Liver (tissue), 9 donors: Measurements from ENCODE around the gene CD164. TPM values are rescaled to one million over a fixed set of nuclear protein-coding genes. Genes with fewer than 3 reads are reported as not detected.

ENCODE experiments used
- DNase-seq: peaks from one replicate; pipeline ENCODE4 v3.0.0-alpha.2; 2017; ENCODE audit warnings: low spot score
- H3K27ac ChIP-seq, 2 donors: one replicate each; pipeline ENCODE4 v1.7.0; 2013; ENCODE audit warnings: inconsistent platforms in 2 of 2, low read length in 2 of 2, control low read depth in 1 of 2, low read depth in 1 of 2, mild to moderate bottlenecking in 1 of 2
- H3K27me3 ChIP-seq, 4 donors: one replicate each; pipeline versions ENCODE4 v1.6.1 to v1.7.0; 2013; ENCODE audit warnings: low read length in 3 of 4, inconsistent platforms in 1 of 4, mild to moderate bottlenecking in 1 of 4, moderate library complexity in 1 of 4; ENCODE audit not compliant: control insufficient read depth in 4 of 4, insufficient read depth in 4 of 4
- H3K36me3 ChIP-seq, 4 donors: one replicate each; pipeline versions ENCODE4 v1.6.1 to v1.7.0; 2013; ENCODE audit warnings: low read length in 3 of 4, mild to moderate bottlenecking in 3 of 4, low read depth in 1 of 4, moderate library complexity in 1 of 4; ENCODE audit not compliant: control insufficient read depth in 4 of 4, insufficient read depth in 3 of 4
- H3K4me1 ChIP-seq, 4 donors: one replicate each; pipeline versions ENCODE4 v1.6.1 to v1.7.0; 2013; ENCODE audit warnings: low read length in 3 of 4, mild to moderate bottlenecking in 3 of 4, moderate library complexity in 1 of 4; ENCODE audit not compliant: control insufficient read depth in 4 of 4, insufficient read depth in 4 of 4
- H3K4me3 ChIP-seq, 3 donors: one replicate each; pipeline versions ENCODE4 v1.6.1 to v1.7.0; 2013; ENCODE audit warnings: low read length in 3 of 3, control low read depth in 1 of 3, low read depth in 1 of 3, mild to moderate bottlenecking in 1 of 3
- H3K9ac ChIP-seq, 2 donors: one replicate each; pipeline ENCODE4 v1.7.0; 2013; ENCODE audit warnings: low read length in 2 of 2, mild to moderate bottlenecking in 2 of 2, moderate library complexity in 2 of 2, control low read depth in 1 of 2, low read depth in 1 of 2
- H3K9me3 ChIP-seq, 4 donors: one replicate each; pipeline versions ENCODE4 v1.6.1 to v1.7.0; 2013; ENCODE audit warnings: low read length in 3 of 4; ENCODE audit not compliant: control insufficient read depth in 4 of 4
- EGR1 ChIP-seq, 2 donors: IDR thresholded peaks; 2 replicates each; pipeline ENCODE4 v1.6.1; 2016 to 2018; ENCODE audit warnings: antibody characterized with exemption in 2 of 2, low read depth in 2 of 2
- FOXA1 ChIP-seq: IDR thresholded peaks from 2 replicates; pipeline ENCODE4 v1.6.1; 2016; ENCODE audit warnings: antibody characterized with exemption
- FOXA2 ChIP-seq: IDR thresholded peaks from 2 replicates; pipeline ENCODE4 v1.6.1; 2016; ENCODE audit warnings: antibody characterized with exemption
- GABPA ChIP-seq, 2 donors: IDR thresholded peaks in 1 of 2; conservative IDR thresholded peaks in 1 of 2; 2 replicates each; pipeline ENCODE4 v1.6.1; 2016; ENCODE audit warnings: antibody characterized with exemption in 2 of 2, mild to moderate bottlenecking in 1 of 2, moderate library complexity in 1 of 2
- HNF4A ChIP-seq, 2 donors: conservative IDR thresholded peaks; 2 replicates each; pipeline ENCODE4 v1.6.1; 2016; ENCODE audit warnings: antibody characterized with exemption in 2 of 2, mild to moderate bottlenecking in 2 of 2
- HNF4G ChIP-seq: IDR thresholded peaks from 2 replicates; pipeline ENCODE4 v1.6.1; 2016; ENCODE audit warnings: antibody characterized with exemption
- JUND ChIP-seq, 2 donors: IDR thresholded peaks; 2 replicates each; pipeline ENCODE4 v1.6.1; 2016; ENCODE audit warnings: antibody characterized with exemption in 2 of 2
- NR2F2 ChIP-seq: IDR thresholded peaks from 2 replicates; pipeline ENCODE4 v1.6.1; 2016; ENCODE audit warnings: antibody characterized with exemption
- RAD21 ChIP-seq, 2 donors: IDR thresholded peaks; 2 replicates each; pipeline ENCODE4 v1.6.1; 2016; ENCODE audit warnings: antibody characterized with exemption in 2 of 2, mild to moderate bottlenecking in 2 of 2
- RXRA ChIP-seq, 2 donors: IDR thresholded peaks; 2 replicates each; pipeline ENCODE4 v1.6.1; 2017 to 2018; ENCODE audit warnings: antibody characterized with exemption in 2 of 2, mild to moderate bottlenecking in 1 of 2
- SP1 ChIP-seq: IDR thresholded peaks from 2 replicates; pipeline ENCODE4 v1.6.1; 2018; ENCODE audit warnings: antibody characterized with exemption, mild to moderate bottlenecking
- TAF1 ChIP-seq: conservative IDR thresholded peaks from 2 replicates; pipeline ENCODE4 v1.6.1; 2016; ENCODE audit warnings: antibody characterized with exemption, mild to moderate bottlenecking
- YY1 ChIP-seq: IDR thresholded peaks from 2 replicates; pipeline ENCODE4 v1.6.1; 2016; ENCODE audit warnings: antibody characterized with exemption, mild to moderate bottlenecking
- WGBS: extraction: QIAGEN DNeasy Blood & Tissue Kit; methylation state at CpG from one replicate; pipeline ENCODE4 v1.1.7; 2013; 5-methylcytosine and 5-hydroxymethylcytosine counted together
- polyA plus RNA-seq, 2 donors: library from polyadenylated mRNA; stranded (reverse) in 1 of 2; unstranded in 1 of 2; fragments of 200-250 nt in 1 of 2; fragments of >200 nt in 1 of 2; fragmentation: Nextera tagmentation in 1 of 2; extraction: Ambion mirVana in 1 of 2; gene quantifications; one replicate each; pipeline versions ENCODE4 v1.2.1 to v1.2.3, GENCODE V29; 2013 to 2015
- total RNA-seq, 2 donors: library from RNA; depleted of rRNA; stranded (reverse); fragments of >200 nt; gene quantifications; one replicate each; pipeline ENCODE4 v1.2.3, GENCODE V29; 2014
- TF ChIP-seq, protein P1 (sequence below): IDR thresholded peaks from 2 replicates; pipeline ENCODE4 v1.6.1; 2016; ENCODE audit warnings: antibody characterized with exemption
- TF ChIP-seq, protein P2 (sequence below): IDR thresholded peaks from 2 replicates; pipeline ENCODE4 v1.6.1; 2016; ENCODE audit warnings: antibody characterized with exemption
- TF ChIP-seq, protein P3 (sequence below): fragments of 150-350 bp; IDR thresholded peaks from 2 replicates; pipeline ENCODE4 v1.5.1; 2017; ENCODE audit warnings: improper control_type of control experiment, low read depth, low read length; ENCODE audit not compliant: missing input control
- TF ChIP-seq, protein P4 (sequence below): IDR thresholded peaks from 2 replicates; pipeline ENCODE4 v1.6.1; 2016; ENCODE audit warnings: antibody characterized with exemption
- TF ChIP-seq, protein P5 (sequence below): IDR thresholded peaks from 2 replicates; pipeline ENCODE4 v1.6.1; 2016; ENCODE audit warnings: antibody characterized with exemption, mild to moderate bottlenecking
- donor health status: healthy.
- donor health status: healthy.
- donor health status: healthy.
- donor health status: healthy.
- donor health status: healthy.

The CD164 gene
- total and polyA plus RNA-seq, 4 donors: 84.5 to 218 (median 132) TPM

DNA sequence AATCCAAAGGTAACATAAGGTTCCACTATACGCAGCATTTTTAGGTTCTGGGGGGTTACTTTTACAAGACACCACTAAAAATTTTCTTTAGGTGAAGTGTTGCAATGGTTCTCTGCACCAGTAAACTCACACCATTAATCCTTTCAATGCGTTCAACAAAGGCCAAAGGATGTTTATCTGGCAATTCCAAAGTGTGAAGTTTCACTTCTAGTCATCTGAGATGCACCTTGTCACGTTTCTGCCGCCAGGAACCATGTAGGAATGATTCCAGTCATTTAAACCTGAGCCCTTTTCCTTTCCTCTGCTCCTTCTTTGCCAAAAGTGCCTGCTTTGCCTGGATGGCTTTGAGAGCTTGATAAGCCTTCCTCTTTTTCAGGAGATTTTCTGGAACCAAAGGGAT, 54.8 kb downstream of the CD164 start:
- Histone ChIP-seq H3K9ac (no peak overlapping the region), H3K27me3 (no peaks in the 10 kb centered on the region), H3K9me3 (no peaks in the 10 kb centered on the region), H3K36me3 (no peaks in the 10 kb centered on the region), H3K27ac (no peak overlapping the region), H3K4me1 (no peaks in the 10 kb centered on the region), H3K4me3 (no peak overlapping the region)
- TF ChIP-seq EGR1 (IDR thresholded peaks at IDR 0.05; ENCODE audit: low read depth in 2 of 2): no peak
- no peak for TF ChIP-seq GABPA (IDR thresholded peaks at IDR 0.05 in 1 of 2, conservative IDR thresholded peaks at IDR 0.05 in 1 of 2)
- TF ChIP-seq JUND (IDR thresholded peaks at IDR 0.05): no peak
- TF ChIP-seq RXRA (IDR thresholded peaks at IDR 0.05): no peak
- no peak for TF ChIP-seq SP1
- no peak for TF ChIP-seq RAD21 (IDR thresholded peaks at IDR 0.05)
- TF ChIP-seq YY1: no peak
- TF ChIP-seq, protein P1, sequence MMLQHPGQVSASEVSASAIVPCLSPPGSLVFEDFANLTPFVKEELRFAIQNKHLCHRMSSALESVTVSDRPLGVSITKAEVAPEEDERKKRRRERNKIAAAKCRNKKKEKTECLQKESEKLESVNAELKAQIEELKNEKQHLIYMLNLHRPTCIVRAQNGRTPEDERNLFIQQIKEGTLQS: no peak
- TF ChIP-seq, protein P2, sequence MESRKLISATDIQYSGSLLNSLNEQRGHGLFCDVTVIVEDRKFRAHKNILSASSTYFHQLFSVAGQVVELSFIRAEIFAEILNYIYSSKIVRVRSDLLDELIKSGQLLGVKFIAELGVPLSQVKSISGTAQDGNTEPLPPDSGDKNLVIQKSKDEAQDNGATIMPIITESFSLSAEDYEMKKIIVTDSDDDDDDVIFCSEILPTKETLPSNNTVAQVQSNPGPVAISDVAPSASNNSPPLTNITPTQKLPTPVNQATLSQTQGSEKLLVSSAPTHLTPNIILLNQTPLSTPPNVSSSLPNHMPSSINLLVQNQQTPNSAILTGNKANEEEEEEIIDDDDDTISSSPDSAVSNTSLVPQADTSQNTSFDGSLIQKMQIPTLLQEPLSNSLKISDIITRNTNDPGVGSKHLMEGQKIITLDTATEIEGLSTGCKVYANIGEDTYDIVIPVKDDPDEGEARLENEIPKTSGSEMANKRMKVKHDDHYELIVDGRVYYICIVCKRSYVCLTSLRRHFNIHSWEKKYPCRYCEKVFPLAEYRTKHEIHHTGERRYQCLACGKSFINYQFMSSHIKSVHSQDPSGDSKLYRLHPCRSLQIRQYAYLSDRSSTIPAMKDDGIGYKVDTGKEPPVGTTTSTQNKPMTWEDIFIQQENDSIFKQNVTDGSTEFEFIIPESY: no peak
- TF ChIP-seq, protein P3, sequence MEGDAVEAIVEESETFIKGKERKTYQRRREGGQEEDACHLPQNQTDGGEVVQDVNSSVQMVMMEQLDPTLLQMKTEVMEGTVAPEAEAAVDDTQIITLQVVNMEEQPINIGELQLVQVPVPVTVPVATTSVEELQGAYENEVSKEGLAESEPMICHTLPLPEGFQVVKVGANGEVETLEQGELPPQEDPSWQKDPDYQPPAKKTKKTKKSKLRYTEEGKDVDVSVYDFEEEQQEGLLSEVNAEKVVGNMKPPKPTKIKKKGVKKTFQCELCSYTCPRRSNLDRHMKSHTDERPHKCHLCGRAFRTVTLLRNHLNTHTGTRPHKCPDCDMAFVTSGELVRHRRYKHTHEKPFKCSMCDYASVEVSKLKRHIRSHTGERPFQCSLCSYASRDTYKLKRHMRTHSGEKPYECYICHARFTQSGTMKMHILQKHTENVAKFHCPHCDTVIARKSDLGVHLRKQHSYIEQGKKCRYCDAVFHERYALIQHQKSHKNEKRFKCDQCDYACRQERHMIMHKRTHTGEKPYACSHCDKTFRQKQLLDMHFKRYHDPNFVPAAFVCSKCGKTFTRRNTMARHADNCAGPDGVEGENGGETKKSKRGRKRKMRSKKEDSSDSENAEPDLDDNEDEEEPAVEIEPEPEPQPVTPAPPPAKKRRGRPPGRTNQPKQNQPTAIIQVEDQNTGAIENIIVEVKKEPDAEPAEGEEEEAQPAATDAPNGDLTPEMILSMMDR: no peak
- no peak for TF ChIP-seq FOXA1
- no peak for TF ChIP-seq NR2F2
- TF ChIP-seq FOXA2: no peak
- no peak for TF ChIP-seq HNF4A (conservative IDR thresholded peaks at IDR 0.05)
- TF ChIP-seq HNF4G: no peak
- TF ChIP-seq, protein P4, sequence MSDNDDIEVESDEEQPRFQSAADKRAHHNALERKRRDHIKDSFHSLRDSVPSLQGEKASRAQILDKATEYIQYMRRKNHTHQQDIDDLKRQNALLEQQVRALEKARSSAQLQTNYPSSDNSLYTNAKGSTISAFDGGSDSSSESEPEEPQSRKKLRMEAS: no peak
- TF ChIP-seq, protein P5, sequence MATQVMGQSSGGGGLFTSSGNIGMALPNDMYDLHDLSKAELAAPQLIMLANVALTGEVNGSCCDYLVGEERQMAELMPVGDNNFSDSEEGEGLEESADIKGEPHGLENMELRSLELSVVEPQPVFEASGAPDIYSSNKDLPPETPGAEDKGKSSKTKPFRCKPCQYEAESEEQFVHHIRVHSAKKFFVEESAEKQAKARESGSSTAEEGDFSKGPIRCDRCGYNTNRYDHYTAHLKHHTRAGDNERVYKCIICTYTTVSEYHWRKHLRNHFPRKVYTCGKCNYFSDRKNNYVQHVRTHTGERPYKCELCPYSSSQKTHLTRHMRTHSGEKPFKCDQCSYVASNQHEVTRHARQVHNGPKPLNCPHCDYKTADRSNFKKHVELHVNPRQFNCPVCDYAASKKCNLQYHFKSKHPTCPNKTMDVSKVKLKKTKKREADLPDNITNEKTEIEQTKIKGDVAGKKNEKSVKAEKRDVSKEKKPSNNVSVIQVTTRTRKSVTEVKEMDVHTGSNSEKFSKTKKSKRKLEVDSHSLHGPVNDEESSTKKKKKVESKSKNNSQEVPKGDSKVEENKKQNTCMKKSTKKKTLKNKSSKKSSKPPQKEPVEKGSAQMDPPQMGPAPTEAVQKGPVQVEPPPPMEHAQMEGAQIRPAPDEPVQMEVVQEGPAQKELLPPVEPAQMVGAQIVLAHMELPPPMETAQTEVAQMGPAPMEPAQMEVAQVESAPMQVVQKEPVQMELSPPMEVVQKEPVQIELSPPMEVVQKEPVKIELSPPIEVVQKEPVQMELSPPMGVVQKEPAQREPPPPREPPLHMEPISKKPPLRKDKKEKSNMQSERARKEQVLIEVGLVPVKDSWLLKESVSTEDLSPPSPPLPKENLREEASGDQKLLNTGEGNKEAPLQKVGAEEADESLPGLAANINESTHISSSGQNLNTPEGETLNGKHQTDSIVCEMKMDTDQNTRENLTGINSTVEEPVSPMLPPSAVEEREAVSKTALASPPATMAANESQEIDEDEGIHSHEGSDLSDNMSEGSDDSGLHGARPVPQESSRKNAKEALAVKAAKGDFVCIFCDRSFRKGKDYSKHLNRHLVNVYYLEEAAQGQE: no peak
- no peak for TF ChIP-seq TAF1
- no peak for DNase-seq
- WGBS: 84% methylated on average over 4 of the region's 4 CpGs
